Measurements from ENCODE around the gene SLC25A11.
A peak's percentile ranks its signal among the peaks of the same experiment; 100 is the strongest.

The SLC25A11 gene

DNA sequence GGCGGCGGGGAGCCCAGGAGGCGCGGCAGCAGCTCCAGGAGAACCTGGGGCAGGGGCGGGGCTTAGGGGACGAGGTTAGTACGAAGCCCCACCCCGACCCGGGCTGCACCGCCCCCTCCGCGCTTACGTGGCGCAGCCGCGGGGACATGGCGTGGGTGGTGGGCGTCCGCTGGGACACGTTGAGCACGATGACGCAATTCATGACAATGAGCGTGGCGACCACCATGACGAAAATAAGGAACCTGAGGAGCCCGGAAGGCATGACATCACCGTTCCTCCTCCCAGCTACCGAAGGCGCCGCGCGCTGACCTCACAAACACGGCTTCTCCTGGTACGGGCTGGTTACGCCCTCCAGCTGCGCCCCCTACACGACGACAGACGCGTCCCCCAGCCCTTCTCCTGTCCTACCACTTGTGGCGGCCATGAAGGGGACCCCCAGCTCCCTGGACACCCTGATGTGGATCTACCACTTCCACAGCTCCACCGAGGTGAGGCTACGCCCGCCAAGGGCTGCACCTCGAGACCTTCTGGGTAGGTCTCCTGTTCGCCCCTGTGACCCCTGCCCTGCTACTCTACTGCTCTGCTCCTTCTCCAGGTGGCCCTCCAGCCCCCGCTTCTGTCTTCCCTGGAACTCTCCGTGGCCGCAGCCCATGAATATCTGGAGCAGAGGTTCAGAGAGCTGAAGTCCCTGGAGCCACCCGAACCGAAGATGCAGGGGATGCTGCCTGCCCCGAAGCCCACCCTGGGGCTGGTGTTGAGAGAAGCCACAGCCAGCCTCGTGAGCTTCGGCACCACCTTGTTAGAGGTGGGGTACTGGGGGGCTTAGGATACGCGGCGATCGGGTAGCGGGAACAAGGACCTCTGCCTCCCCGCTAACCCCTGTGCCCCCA lies 40.3 kb downstream of the SLC25A11 start, which contains the start of gene C17orf107:
TSS of gene C17orf107 (plus strand) at position 196 of the 890 bp plus-strand sequence. CDS start at position 423, 227 bp downstream.
- peak within 1 kb of the TSS; percentile 34 for H3K4me3 ChIP-seq (ENCODE audit: low read depth, low read length)
- in situ Hi-C loops (cut with HindIII; ENCODE audit: low sequenced_read_pairs): no loop called here
- peak; percentile 23 for DNase-seq (ENCODE audit: low read depth)
- TF ChIP-seq, protein P1, sequence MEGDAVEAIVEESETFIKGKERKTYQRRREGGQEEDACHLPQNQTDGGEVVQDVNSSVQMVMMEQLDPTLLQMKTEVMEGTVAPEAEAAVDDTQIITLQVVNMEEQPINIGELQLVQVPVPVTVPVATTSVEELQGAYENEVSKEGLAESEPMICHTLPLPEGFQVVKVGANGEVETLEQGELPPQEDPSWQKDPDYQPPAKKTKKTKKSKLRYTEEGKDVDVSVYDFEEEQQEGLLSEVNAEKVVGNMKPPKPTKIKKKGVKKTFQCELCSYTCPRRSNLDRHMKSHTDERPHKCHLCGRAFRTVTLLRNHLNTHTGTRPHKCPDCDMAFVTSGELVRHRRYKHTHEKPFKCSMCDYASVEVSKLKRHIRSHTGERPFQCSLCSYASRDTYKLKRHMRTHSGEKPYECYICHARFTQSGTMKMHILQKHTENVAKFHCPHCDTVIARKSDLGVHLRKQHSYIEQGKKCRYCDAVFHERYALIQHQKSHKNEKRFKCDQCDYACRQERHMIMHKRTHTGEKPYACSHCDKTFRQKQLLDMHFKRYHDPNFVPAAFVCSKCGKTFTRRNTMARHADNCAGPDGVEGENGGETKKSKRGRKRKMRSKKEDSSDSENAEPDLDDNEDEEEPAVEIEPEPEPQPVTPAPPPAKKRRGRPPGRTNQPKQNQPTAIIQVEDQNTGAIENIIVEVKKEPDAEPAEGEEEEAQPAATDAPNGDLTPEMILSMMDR (IDR thresholded peaks at IDR 0.05; ENCODE audit: low read depth, low read length, missing control alignments): no peak

DNA sequence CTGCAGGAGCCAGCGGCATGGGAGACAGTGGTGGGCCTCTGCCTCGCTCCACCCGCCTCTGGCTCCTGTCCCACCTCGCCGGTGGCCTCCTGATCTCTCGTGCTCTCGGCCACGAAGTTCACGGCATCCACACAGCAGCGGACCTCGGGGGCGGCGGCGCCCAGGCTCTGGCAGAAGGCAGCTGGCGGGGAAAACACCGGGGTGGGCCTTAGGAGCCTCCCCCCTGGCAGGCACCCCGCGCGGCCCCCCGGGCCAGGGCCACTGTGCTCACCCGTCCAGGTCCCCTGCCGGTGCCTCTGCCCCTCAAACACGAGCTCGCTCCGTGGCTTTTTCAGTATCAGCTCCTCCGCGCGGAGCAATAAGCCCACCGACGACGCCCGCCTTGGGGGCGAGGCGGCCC lies 40.9 kb downstream of the SLC25A11 start:
- TF ChIP-seq, protein P1 (IDR thresholded peaks at IDR 0.05; ENCODE audit: low read depth, low read length, missing control alignments): no peak
- peak overlapping the region; percentile 34 for H3K4me3 ChIP-seq (ENCODE audit: low read depth, low read length)
- no peak for DNase-seq (ENCODE audit: low read depth)
- in situ Hi-C loops (cut with HindIII; ENCODE audit: low sequenced_read_pairs): no loop called here

GRCh38 chr17:4898351-4898750 lies 41.5 kb downstream of the SLC25A11 start:
- in situ Hi-C loops (cut with HindIII; ENCODE audit: low sequenced_read_pairs): no loop called here
- DNase-seq (ENCODE audit: low read depth): no peak
- TF ChIP-seq, protein P1 (IDR thresholded peaks at IDR 0.05; ENCODE audit: low read depth, low read length, missing control alignments): no peak
- no peak overlapping the region for H3K4me3 ChIP-seq (ENCODE audit: low read depth, low read length)

- DNase-seq (ENCODE audit: low read depth): no peak
- TF ChIP-seq, protein P1 (IDR thresholded peaks at IDR 0.05; ENCODE audit: low read depth, low read length, missing control alignments): no peak
- in situ Hi-C loops (cut with HindIII; ENCODE audit: low sequenced_read_pairs): no loop called here
- H3K4me3 ChIP-seq (ENCODE audit: low read depth, low read length): no peak overlapping the region
Measured at GRCh38 chr17:4897785-4898184, 42.1 kb downstream of the SLC25A11 start.

DNA sequence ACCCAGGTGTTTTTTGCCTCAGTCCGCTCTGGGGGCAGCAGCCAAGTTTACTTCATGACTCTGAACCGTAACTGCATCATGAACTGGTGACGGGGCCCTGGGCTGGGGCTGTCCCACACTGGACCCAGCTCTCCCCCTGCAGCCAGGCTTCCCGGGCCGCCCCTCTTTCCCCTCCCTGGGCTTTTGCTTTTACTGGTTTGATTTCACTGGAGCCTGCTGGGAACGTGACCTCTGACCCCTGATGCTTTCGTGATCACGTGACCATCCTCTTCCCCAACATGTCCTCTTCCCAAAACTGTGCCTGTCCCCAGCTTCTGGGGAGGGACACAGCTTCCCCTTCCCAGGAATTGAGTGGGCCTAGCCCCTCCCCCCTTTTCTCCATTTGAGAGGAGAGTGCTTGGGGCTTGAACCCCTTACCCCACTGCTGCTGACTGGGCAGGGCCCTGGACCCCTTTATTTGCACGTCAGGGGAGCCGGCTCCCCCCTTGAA lies 42.6 kb downstream of the SLC25A11 start:
- DNase-seq (ENCODE audit: low read depth): no peak
- H3K4me3 ChIP-seq (ENCODE audit: low read depth, low read length): no peak overlapping the region
- TF ChIP-seq, protein P1 (IDR thresholded peaks at IDR 0.05; ENCODE audit: low read depth, low read length, missing control alignments): no peak
- in situ Hi-C loops (cut with HindIII; ENCODE audit: low sequenced_read_pairs): no loop called here

- DNase-seq (ENCODE audit: low read depth): no peak
- in situ Hi-C loops (cut with HindIII; ENCODE audit: low sequenced_read_pairs): no loop called here
- H3K4me3 ChIP-seq (ENCODE audit: low read depth, low read length): no peak overlapping the region
- TF ChIP-seq, protein P1 (IDR thresholded peaks at IDR 0.05; ENCODE audit: low read depth, low read length, missing control alignments): no peak
Measured at GRCh38 chr17:4896332-4897197, 43.3 kb downstream of the SLC25A11 start.

Data from astrocyte of the cerebellum (primary cell).